Activated B cell treated with CpG ODN at 0.5 μM for 24 hours (primary cell): ENCODE measurements around the gene PBX1. TPM values are rescaled to one million over a fixed set of nuclear protein-coding genes. Genes with fewer than 3 reads are reported as not detected.

Source experiments
- ATAC-seq: fragments of 200-7000 bp; cut with Tn5 transposase; one replicate; pipeline ENCODE4 v1.10.0; 2021; ENCODE audit warnings: low read depth, mild to moderate bottlenecking, moderate library complexity
- CTCF ChIA-PET: fragments of 350-600 bp; sonication (Branson Sonifier 250); formaldehyde crosslinking; loops from one replicate; lab custom pipeline; 2021; ENCODE audit warnings: antibody characterized with exemption; lab: Charles Lee
- POLR2A ChIA-PET: fragments of 350-600 bp; sonication (Branson Sonifier 250); formaldehyde crosslinking; loops from one replicate; lab custom pipeline; 2021; ENCODE audit warnings: antibody characterized with exemption; lab: Charles Lee
- DNase-seq: peaks from one replicate; pipeline ENCODE4 v3.0.0; 2022
- H3K27ac Mint-ChIP-seq: one replicate; pipeline ENCODE4 v1.8.0; 2020; ENCODE audit warnings: mixed read lengths
- H3K27me3 Mint-ChIP-seq: one replicate; pipeline ENCODE4 v1.8.0; 2021; ENCODE audit warnings: mixed read lengths
- H3K36me3 Mint-ChIP-seq: one replicate; pipeline ENCODE4 v1.8.0; 2021; ENCODE audit warnings: low read depth, mixed read lengths
- H3K4me1 Mint-ChIP-seq: one replicate; pipeline ENCODE4 v1.8.0; 2021; ENCODE audit warnings: mixed read lengths
- H3K4me3 Mint-ChIP-seq: one replicate; pipeline ENCODE4 v1.8.0; 2020; ENCODE audit warnings: mild to moderate bottlenecking, mixed read lengths
- H3K9me3 Mint-ChIP-seq: one replicate; pipeline ENCODE4 v1.8.0; 2020; ENCODE audit warnings: mixed read lengths
- intact Hi-C: fragments of 100-400 bp; cut with micrococcal nuclease; formaldehyde crosslinking; loops from one replicate; pipeline ENCODE4 v1.15.1; 2024
- total RNA-seq: library from RNA; stranded (reverse); gene quantifications from 2 replicates; pipeline ENCODE4 v1.2.3, GENCODE V29; 2022
- TF ChIP-seq, protein P1 (sequence below): fragments of 200-600 bp; IDR thresholded peaks from one replicate; pipeline ENCODE4 v1.8.0; 2022; ENCODE audit warnings: antibody characterized with exemption, mild to moderate bottlenecking

Gene PBX1
- total RNA-seq, 1 donor from 2014 or later = not detected

DNA sequence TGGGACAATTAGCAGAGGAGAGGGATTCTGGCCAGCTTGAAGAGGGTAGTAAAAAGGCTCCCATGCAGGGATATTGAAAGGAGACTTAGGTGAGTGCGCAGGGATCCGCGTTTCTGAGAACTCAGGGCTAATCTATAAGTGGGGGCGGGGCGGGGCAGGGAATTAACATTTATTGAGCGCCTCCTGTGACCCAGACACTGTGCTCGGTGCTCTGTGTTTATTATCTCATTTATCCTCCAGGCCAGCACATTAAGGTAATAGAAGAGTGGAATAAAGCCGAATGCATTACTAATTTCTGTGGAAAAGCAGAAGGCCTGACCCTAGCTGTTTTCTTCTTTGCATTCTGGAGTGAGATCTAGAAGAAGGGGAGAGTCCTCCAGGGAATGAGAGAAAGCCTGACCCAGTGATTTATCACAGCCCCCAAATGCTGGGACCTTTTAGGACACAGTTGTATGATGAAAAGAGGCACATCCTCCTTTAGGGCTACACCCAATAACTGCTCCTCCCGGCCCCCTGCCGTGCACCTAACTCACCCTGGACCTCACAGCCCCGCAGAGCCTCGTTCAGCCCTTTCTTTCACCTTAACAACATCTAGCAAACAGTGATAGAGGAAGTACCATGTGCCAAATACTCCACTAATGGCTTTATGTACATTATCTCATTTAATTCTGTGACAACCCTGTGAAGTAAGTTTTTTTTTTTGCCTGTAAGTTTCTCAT is 317.6 kb downstream of the PBX1 start:
- TF ChIP-seq, protein P1, sequence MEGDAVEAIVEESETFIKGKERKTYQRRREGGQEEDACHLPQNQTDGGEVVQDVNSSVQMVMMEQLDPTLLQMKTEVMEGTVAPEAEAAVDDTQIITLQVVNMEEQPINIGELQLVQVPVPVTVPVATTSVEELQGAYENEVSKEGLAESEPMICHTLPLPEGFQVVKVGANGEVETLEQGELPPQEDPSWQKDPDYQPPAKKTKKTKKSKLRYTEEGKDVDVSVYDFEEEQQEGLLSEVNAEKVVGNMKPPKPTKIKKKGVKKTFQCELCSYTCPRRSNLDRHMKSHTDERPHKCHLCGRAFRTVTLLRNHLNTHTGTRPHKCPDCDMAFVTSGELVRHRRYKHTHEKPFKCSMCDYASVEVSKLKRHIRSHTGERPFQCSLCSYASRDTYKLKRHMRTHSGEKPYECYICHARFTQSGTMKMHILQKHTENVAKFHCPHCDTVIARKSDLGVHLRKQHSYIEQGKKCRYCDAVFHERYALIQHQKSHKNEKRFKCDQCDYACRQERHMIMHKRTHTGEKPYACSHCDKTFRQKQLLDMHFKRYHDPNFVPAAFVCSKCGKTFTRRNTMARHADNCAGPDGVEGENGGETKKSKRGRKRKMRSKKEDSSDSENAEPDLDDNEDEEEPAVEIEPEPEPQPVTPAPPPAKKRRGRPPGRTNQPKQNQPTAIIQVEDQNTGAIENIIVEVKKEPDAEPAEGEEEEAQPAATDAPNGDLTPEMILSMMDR = no peak
- Mint-ChIP-seq H3K4me3 (no peak overlapping the region), H3K27ac (no peak overlapping the region), H3K27me3 (no peaks in the 10 kb centered on the region), H3K36me3 (no peaks in the 10 kb centered on the region), H3K9me3 (no peaks in the 10 kb centered on the region), H3K4me1 (no peaks in the 10 kb centered on the region)
- no peak for DNase-seq
- intact Hi-C loops = no loop called here
- ChIA-PET CTCF (no interaction called here), POLR2A (no interaction called here)
- ATAC-seq = no peak

GRCh38 chr1:164880199-164880598 is 321.2 kb downstream of the PBX1 start:
- Mint-ChIP-seq H3K36me3 (no peaks in the 10 kb centered on the region), H3K4me3 (no peak overlapping the region), H3K4me1 (no peaks in the 10 kb centered on the region), H3K27me3 (no peaks in the 10 kb centered on the region), H3K27ac (no peak overlapping the region), H3K9me3 (no peaks in the 10 kb centered on the region)
- intact Hi-C loops = no loop called here
- ChIA-PET POLR2A (no interaction called here), CTCF (no interaction called here)
- ATAC-seq (no peak), DNase-seq (no peak)
- TF ChIP-seq, protein P1 = no peak

- TF ChIP-seq, protein P1 = no peak
- Mint-ChIP-seq H3K36me3 (no peaks in the 10 kb centered on the region), H3K4me1 (no peaks in the 10 kb centered on the region), H3K4me3 (no peak overlapping the region), H3K27me3 (no peaks in the 10 kb centered on the region), H3K9me3 (no peaks in the 10 kb centered on the region), H3K27ac (no peak overlapping the region)
- ChIA-PET CTCF (no interaction called here), POLR2A (no interaction called here)
- DNase-seq (no peak), ATAC-seq (no peak)
- intact Hi-C loops = no loop called here
These were observed 321.7 kb downstream of the PBX1 start for GRCh38 chr1:164880644-164881043.

GRCh38 chr1:164885311-164885710 is 326.3 kb downstream of the PBX1 start:
- Mint-ChIP-seq H3K36me3 (no peaks in the 10 kb centered on the region), H3K9me3 (no peaks in the 10 kb centered on the region), H3K4me1 (no peaks in the 10 kb centered on the region), H3K27me3 (no peaks in the 10 kb centered on the region), H3K27ac (no peak overlapping the region), H3K4me3 (no peak overlapping the region)
- DNase-seq = no peak
- ATAC-seq = no peak
- ChIA-PET CTCF (no interaction called here), POLR2A (no interaction called here)
- TF ChIP-seq, protein P1 = no peak
- intact Hi-C loops = no loop called here

DNA sequence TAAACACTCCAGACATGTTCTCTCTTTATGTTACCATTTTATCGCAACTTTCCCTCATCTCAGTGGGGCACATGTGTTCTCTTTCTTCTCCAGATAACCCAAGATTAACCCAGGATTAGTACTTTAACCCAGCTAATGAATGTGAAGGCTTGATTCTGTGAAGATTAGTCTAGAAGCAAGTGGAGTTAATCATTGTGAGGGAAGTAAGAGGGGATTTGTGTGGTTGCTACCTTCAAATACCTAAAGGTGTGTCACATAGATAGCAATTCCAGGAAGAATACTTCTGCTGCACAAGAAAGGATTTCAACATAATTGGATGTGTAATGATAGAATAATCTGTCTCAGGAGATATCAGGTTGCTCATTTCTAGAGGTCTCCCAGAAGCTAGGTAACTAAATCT is 327.1 kb downstream of the PBX1 start:
- ChIA-PET CTCF (no interaction called here), POLR2A (no interaction called here)
- Mint-ChIP-seq H3K4me3 (no peak overlapping the region), H3K36me3 (no peaks in the 10 kb centered on the region), H3K9me3 (no peaks in the 10 kb centered on the region), H3K4me1 (no peaks in the 10 kb centered on the region), H3K27ac (no peak overlapping the region), H3K27me3 (no peaks in the 10 kb centered on the region)
- TF ChIP-seq, protein P1 = no peak
- ATAC-seq (no peak), DNase-seq (no peak)
- intact Hi-C loops = no loop called here
